Measurements from ENCODE around the gene CACNA1A. TPM values are rescaled to one million over a fixed set of nuclear protein-coding genes. Genes with fewer than 3 reads are reported as not detected.

Gene CACNA1A
- total RNA-seq, 1 experiment from 2014 or later = 0.85 TPM

GRCh38 chr19:13356185-13356584 lies 150.1 kb downstream of the CACNA1A start:
- Mint-ChIP-seq H3K9me3 (ENCODE audit: low read depth, unreplicated experiment) (no peaks in the 10 kb centered on the region), H3K27me3 (ENCODE audit: unreplicated experiment) (peaks cover 92% of the 10 kb centered on the region), H3K4me1 (ENCODE audit: low read depth, unreplicated experiment) (no peaks in the 10 kb centered on the region), H3K36me3 (ENCODE audit: insufficient read depth, unreplicated experiment) (no peaks in the 10 kb centered on the region), H3K4me3 (ENCODE audit: low read depth, unreplicated experiment) (no peak overlapping the region), H3K27ac (ENCODE audit: unreplicated experiment) (no peak overlapping the region)
- DNase-seq = no peak
- TF ChIP-seq CTCF (IDR thresholded peaks at IDR 0.05; ENCODE audit: unreplicated experiment) = no peak
- intact Hi-C loops (cut with micrococcal nuclease; ENCODE audit: unreplicated experiment) = no loop called here
- CTCF ChIA-PET = no interaction called here
- no TSS peak for BruUV-seq (replicated peaks)

- Mint-ChIP-seq H3K36me3 (ENCODE audit: insufficient read depth, unreplicated experiment) (no peaks in the 10 kb centered on the region), H3K9me3 (ENCODE audit: low read depth, unreplicated experiment) (no peaks in the 10 kb centered on the region), H3K4me1 (ENCODE audit: low read depth, unreplicated experiment) (no peaks in the 10 kb centered on the region), H3K27ac (ENCODE audit: unreplicated experiment) (no peak overlapping the region), H3K27me3 (ENCODE audit: unreplicated experiment) (peaks cover 84% of the 10 kb centered on the region), H3K4me3 (ENCODE audit: low read depth, unreplicated experiment) (no peak overlapping the region)
- no TSS peak for BruUV-seq (replicated peaks)
- no peak for DNase-seq
- no peak for TF ChIP-seq CTCF (IDR thresholded peaks at IDR 0.05; ENCODE audit: unreplicated experiment)
- CTCF ChIA-PET = no interaction called here
- intact Hi-C loops (cut with micrococcal nuclease; ENCODE audit: unreplicated experiment) = no loop called here
Observed at GRCh38 chr19:13355356-13355755, 150.9 kb downstream of the CACNA1A start.

GRCh38 chr19:13353625-13354024 lies 152.7 kb downstream of the CACNA1A start:
- intact Hi-C loops (cut with micrococcal nuclease; ENCODE audit: unreplicated experiment) = no loop called here
- H3K27ac Mint-ChIP-seq (ENCODE audit: unreplicated experiment) = no peak overlapping the region
- no TSS peak for BruUV-seq (replicated peaks)
- H3K36me3 Mint-ChIP-seq (ENCODE audit: insufficient read depth, unreplicated experiment) = no peaks in the 10 kb centered on the region
- TF ChIP-seq CTCF (IDR thresholded peaks at IDR 0.05; ENCODE audit: unreplicated experiment) = no peak
- no peak overlapping the region for H3K4me3 Mint-ChIP-seq (ENCODE audit: low read depth, unreplicated experiment)
- H3K9me3 Mint-ChIP-seq (ENCODE audit: low read depth, unreplicated experiment) = no peaks in the 10 kb centered on the region
- no peak for DNase-seq
- CTCF ChIA-PET = interaction anchor here (0.6 to 1.0 kb wide), 3 partner anchors 11 to 388 kb away, joined by 3 to 4 read pairs (median 3); no protein-coding TSS in a partner anchor
- H3K27me3 Mint-ChIP-seq (ENCODE audit: unreplicated experiment) = peaks cover 68% of the 10 kb centered on the region
- H3K4me1 Mint-ChIP-seq (ENCODE audit: low read depth, unreplicated experiment) = no peaks in the 10 kb centered on the region

GRCh38 chr19:13350759-13351158 lies 155.5 kb downstream of the CACNA1A start:
- Mint-ChIP-seq H3K27me3 (ENCODE audit: unreplicated experiment) (peaks cover 68% of the 10 kb centered on the region), H3K36me3 (ENCODE audit: insufficient read depth, unreplicated experiment) (no peaks in the 10 kb centered on the region), H3K9me3 (ENCODE audit: low read depth, unreplicated experiment) (peaks cover 3% of the 10 kb centered on the region), H3K4me3 (ENCODE audit: low read depth, unreplicated experiment) (no peak overlapping the region), H3K27ac (ENCODE audit: unreplicated experiment) (no peak overlapping the region), H3K4me1 (ENCODE audit: low read depth, unreplicated experiment) (no peaks in the 10 kb centered on the region)
- TF ChIP-seq CTCF (IDR thresholded peaks at IDR 0.05; ENCODE audit: unreplicated experiment) = no peak
- intact Hi-C loops (cut with micrococcal nuclease; ENCODE audit: unreplicated experiment) = no loop called here
- no peak for DNase-seq
- BruUV-seq (replicated peaks) = no TSS peak
- CTCF ChIA-PET = no interaction called here
